Activated CD4-positive, alpha-beta T cell treated with anti-CD3 and anti-CD28 coated beads for 36 hours (primary cell): Measurements from ENCODE around the gene ADAMTS6. TPM values are rescaled to one million over a fixed set of nuclear protein-coding genes. Genes with fewer than 3 reads are reported as not detected.
A peak's percentile ranks its signal among the peaks of the same experiment; 100 is the strongest.

Experiments used
- ATAC-seq: fragments of 200-7000 bp; cut with Tn5 transposase; one replicate; pipeline ENCODE4 v1.10.0; 2021; ENCODE audit warnings: mild to moderate bottlenecking, moderate library complexity
- CTCF ChIA-PET: fragments of 350-600 bp; sonication (Branson Sonifier 250); formaldehyde crosslinking; loops from one replicate; lab custom pipeline; 2021; ENCODE audit warnings: antibody characterized with exemption; lab: Charles Lee
- POLR2A ChIA-PET: fragments of 350-600 bp; sonication (Branson Sonifier 250); formaldehyde crosslinking; loops from one replicate; lab custom pipeline; 2021; ENCODE audit warnings: antibody characterized with exemption, inconsistent platforms; lab: Charles Lee
- DNase-seq: peaks from one replicate; pipeline ENCODE4 v3.0.0-alpha.2; 2020
- H3K27ac Mint-ChIP-seq: one replicate; pipeline ENCODE4 v1.8.0; 2021; ENCODE audit warnings: mixed read lengths
- H3K27me3 Mint-ChIP-seq: one replicate; pipeline ENCODE4 v1.8.0; 2021; ENCODE audit warnings: mixed read lengths
- H3K36me3 Mint-ChIP-seq: one replicate; pipeline ENCODE4 v1.8.0; 2021; ENCODE audit warnings: low read depth, mixed read lengths
- H3K4me1 Mint-ChIP-seq: one replicate; pipeline ENCODE4 v1.8.0; 2021; ENCODE audit warnings: mixed read lengths
- H3K4me3 Mint-ChIP-seq: one replicate; pipeline ENCODE4 v1.8.0; 2021; ENCODE audit warnings: mild to moderate bottlenecking, moderate library complexity, mixed read lengths
- H3K9me3 Mint-ChIP-seq: one replicate; pipeline ENCODE4 v1.8.0; 2021; ENCODE audit warnings: low read depth, mixed read lengths
- intact Hi-C, 2 experiments: fragments of 100-400 bp; cut with DNase I in 1 of 2; cut with micrococcal nuclease in 1 of 2; formaldehyde crosslinking; loops; one replicate each; pipeline versions ENCODE4 v1.14.2 to v1.15.1; 2022 to 2024; cut with DNase I, micrococcal nuclease
- total RNA-seq, 2 experiments: library from RNA; stranded (reverse); gene quantifications; one replicate each; pipeline ENCODE4 v1.2.3, GENCODE V29; 2021

Gene ADAMTS6
- total RNA-seq, 2 experiments from 2014 or later = 0.96 to 1.3 TPM

- Mint-ChIP-seq H3K36me3 (no peaks in the 10 kb centered on the region), H3K4me1 (peaks cover 3% of the 10 kb centered on the region), H3K27me3 (peaks cover 2% of the 10 kb centered on the region), H3K4me3 (no peak overlapping the region), H3K27ac (no peak overlapping the region), H3K9me3 (no peaks in the 10 kb centered on the region)
- ATAC-seq = peak; percentile 68
- intact Hi-C loops = no loop called here
- CTCF ChIA-PET = no interaction called here
- POLR2A ChIA-PET = no interaction called here
- no peak for DNase-seq
Measured at GRCh38 chr5:65468633-65469032, 13.1 kb downstream of the ADAMTS6 start.

GRCh38 chr5:65462139-65462705, 19.5 kb downstream of the ADAMTS6 start:
- ChIA-PET CTCF (interaction anchor here (0.6 to 2.5 kb wide), 2 partner anchors 11 to 340 kb away, joined by 4 to 8 read pairs; no protein-coding TSS in a partner anchor), POLR2A (no interaction called here)
- Mint-ChIP-seq H3K4me1 (no peaks in the 10 kb centered on the region), H3K4me3 (no peak overlapping the region), H3K9me3 (no peaks in the 10 kb centered on the region), H3K36me3 (no peaks in the 10 kb centered on the region), H3K27me3 (no peaks in the 10 kb centered on the region), H3K27ac (no peak overlapping the region)
- intact Hi-C loops = no loop called here
- no peak for DNase-seq
- ATAC-seq = no peak

GRCh38 chr5:65461490-65461889, 20.2 kb downstream of the ADAMTS6 start:
- DNase-seq (no peak), ATAC-seq (no peak)
- no peaks in the 10 kb centered on the region for H3K4me1 Mint-ChIP-seq
- intact Hi-C loops = no loop called here
- H3K27me3 Mint-ChIP-seq = no peaks in the 10 kb centered on the region
- POLR2A ChIA-PET = no interaction called here
- CTCF ChIA-PET = interaction anchor here (0.6 to 2.5 kb wide), 2 partner anchors 11 to 340 kb away, joined by 4 to 8 read pairs; no protein-coding TSS in a partner anchor
- H3K9me3 Mint-ChIP-seq = no peaks in the 10 kb centered on the region
- no peaks in the 10 kb centered on the region for H3K36me3 Mint-ChIP-seq
- H3K27ac Mint-ChIP-seq = no peak overlapping the region
- no peak overlapping the region for H3K4me3 Mint-ChIP-seq

- DNase-seq (no peak), ATAC-seq (no peak)
- ChIA-PET CTCF (interaction anchor here (1.0 to 2.5 kb wide), 2 partner anchors 9 to 23 kb away, joined by 4 to 8 read pairs; no protein-coding TSS in a partner anchor), POLR2A (no interaction called here)
- no peak overlapping the region for H3K4me3 Mint-ChIP-seq
- H3K27me3 Mint-ChIP-seq = no peaks in the 10 kb centered on the region
- H3K27ac Mint-ChIP-seq = no peak overlapping the region
- H3K4me1 Mint-ChIP-seq = no peaks in the 10 kb centered on the region
- intact Hi-C loops = no loop called here
- no peaks in the 10 kb centered on the region for H3K9me3 Mint-ChIP-seq
- no peaks in the 10 kb centered on the region for H3K36me3 Mint-ChIP-seq
Measured at GRCh38 chr5:65459995-65460394, 21.7 kb downstream of the ADAMTS6 start.

GRCh38 chr5:65455064-65455463, 26.7 kb downstream of the ADAMTS6 start:
- Mint-ChIP-seq H3K27ac (no peak overlapping the region), H3K27me3 (no peaks in the 10 kb centered on the region)
- POLR2A ChIA-PET = no interaction called here

GRCh38 chr5:65451436-65451835, 30.3 kb downstream of the ADAMTS6 start:
- CTCF ChIA-PET = interaction anchor here (0.6 to 2.7 kb wide), 4 partner anchors 9 to 31 kb away, joined by 3 to 8 read pairs (median 3); partner anchors contain the start of gene ADAMTS6

More at GRCh38 chr5:65455064-65455463, 26.7 kb downstream of the ADAMTS6 start:
- CTCF ChIA-PET = no interaction called here
- H3K36me3 Mint-ChIP-seq = no peaks in the 10 kb centered on the region
- H3K4me3 Mint-ChIP-seq = no peak overlapping the region
- DNase-seq (no peak), ATAC-seq (no peak)
- intact Hi-C loops = no loop called here
- H3K9me3 Mint-ChIP-seq = no peaks in the 10 kb centered on the region
- no peaks in the 10 kb centered on the region for H3K4me1 Mint-ChIP-seq

GRCh38 chr5:65446682-65447081, 35.0 kb downstream of the ADAMTS6 start:
- H3K9me3 Mint-ChIP-seq = no peaks in the 10 kb centered on the region
- no peak overlapping the region for H3K27ac Mint-ChIP-seq
- DNase-seq = no peak
- H3K4me1 Mint-ChIP-seq = no peaks in the 10 kb centered on the region
- ATAC-seq = no peak
- CTCF ChIA-PET = interaction anchor here (0.6 kb wide), 1 partner anchor 36 kb away, joined by 3 read pairs; no protein-coding TSS in a partner anchor
- no peak overlapping the region for H3K4me3 Mint-ChIP-seq
- H3K36me3 Mint-ChIP-seq = no peaks in the 10 kb centered on the region
- peaks cover 2% of the 10 kb centered on the region for H3K27me3 Mint-ChIP-seq
- intact Hi-C loops = no loop called here
- POLR2A ChIA-PET = no interaction called here

More at GRCh38 chr5:65451436-65451835, 30.3 kb downstream of the ADAMTS6 start:
- POLR2A ChIA-PET = no interaction called here
- no peaks in the 10 kb centered on the region for H3K4me1 Mint-ChIP-seq
- H3K9me3 Mint-ChIP-seq = no peaks in the 10 kb centered on the region
- no peak for ATAC-seq
- no peaks in the 10 kb centered on the region for H3K36me3 Mint-ChIP-seq
- no peaks in the 10 kb centered on the region for H3K27me3 Mint-ChIP-seq
- DNase-seq = no peak
- no peak overlapping the region for H3K27ac Mint-ChIP-seq
- H3K4me3 Mint-ChIP-seq = no peak overlapping the region
- intact Hi-C loops = no loop called here

- ChIA-PET POLR2A (no interaction called here), CTCF (no interaction called here)
- DNase-seq (no peak), ATAC-seq (no peak)
- intact Hi-C loops = no loop called here
- Mint-ChIP-seq H3K27ac (no peak overlapping the region), H3K9me3 (no peaks in the 10 kb centered on the region), H3K36me3 (peaks cover 1% of the 10 kb centered on the region), H3K4me1 (no peaks in the 10 kb centered on the region), H3K27me3 (peaks cover 3% of the 10 kb centered on the region), H3K4me3 (no peak overlapping the region)
Measured at GRCh38 chr5:65441800-65442199, 39.9 kb downstream of the ADAMTS6 start.

GRCh38 chr5:65440456-65440855, 41.3 kb downstream of the ADAMTS6 start:
- H3K4me1 Mint-ChIP-seq = no peaks in the 10 kb centered on the region
- DNase-seq (no peak), ATAC-seq (no peak)
- H3K4me3 Mint-ChIP-seq = no peak overlapping the region
- ChIA-PET CTCF (interaction anchor here (0.9 kb wide), 1 partner anchor 913 kb away, joined by 3 read pairs; no protein-coding TSS in a partner anchor), POLR2A (no interaction called here)
- intact Hi-C loops = no loop called here
- H3K9me3 Mint-ChIP-seq = no peaks in the 10 kb centered on the region
- H3K27me3 Mint-ChIP-seq = peaks cover 4% of the 10 kb centered on the region
- peaks cover 1% of the 10 kb centered on the region for H3K36me3 Mint-ChIP-seq
- H3K27ac Mint-ChIP-seq = no peak overlapping the region

- intact Hi-C loops = no loop called here
- Mint-ChIP-seq H3K9me3 (no peaks in the 10 kb centered on the region), H3K27ac (no peak overlapping the region), H3K27me3 (peaks cover 2% of the 10 kb centered on the region), H3K36me3 (peaks cover 1% of the 10 kb centered on the region), H3K4me1 (no peaks in the 10 kb centered on the region), H3K4me3 (no peak overlapping the region)
- CTCF ChIA-PET = interaction anchor here (1.0 kb wide), 1 partner anchor 10 kb away, joined by 3 read pairs; no protein-coding TSS in a partner anchor
- ATAC-seq (no peak), DNase-seq (no peak)
- POLR2A ChIA-PET = no interaction called here
Measured at GRCh38 chr5:65434122-65434521, 47.6 kb downstream of the ADAMTS6 start.

GRCh38 chr5:65426656-65427055, 55.1 kb downstream of the ADAMTS6 start:
- no peak overlapping the region for H3K27ac Mint-ChIP-seq
- no peak for DNase-seq
- no peak overlapping the region for H3K4me3 Mint-ChIP-seq
- H3K36me3 Mint-ChIP-seq = no peaks in the 10 kb centered on the region
- H3K27me3 Mint-ChIP-seq = no peaks in the 10 kb centered on the region
- intact Hi-C loops = no loop called here
- H3K4me1 Mint-ChIP-seq = no peaks in the 10 kb centered on the region
- H3K9me3 Mint-ChIP-seq = no peaks in the 10 kb centered on the region
- CTCF ChIA-PET = no interaction called here
- POLR2A ChIA-PET = no interaction called here
- no peak for ATAC-seq

- Mint-ChIP-seq H3K27me3 (no peaks in the 10 kb centered on the region), H3K27ac (no peak overlapping the region), H3K4me1 (no peaks in the 10 kb centered on the region), H3K4me3 (no peak overlapping the region), H3K9me3 (peaks cover 10% of the 10 kb centered on the region), H3K36me3 (peaks cover 6% of the 10 kb centered on the region)
- ATAC-seq (no peak), DNase-seq (no peak)
- intact Hi-C loops = no loop called here
- POLR2A ChIA-PET = no interaction called here
- CTCF ChIA-PET = interaction anchor here (1.1 kb wide), 1 partner anchor 16 kb away, joined by 3 read pairs; no protein-coding TSS in a partner anchor
Measured at GRCh38 chr5:65423623-65424022, 58.1 kb downstream of the ADAMTS6 start.
